Keratinocyte (primary cell): ENCODE measurements around the gene MALRD1. TPM values are rescaled to one million over a fixed set of nuclear protein-coding genes. Genes with fewer than 3 reads are reported as not detected.

Source experiments
- DNase-seq: peaks from one replicate; pipeline ENCODE4 v3.0.0-alpha.2; 2011; ENCODE audit warnings: low read depth, missing footprints, low spot score
- FAIRE-seq: peaks from 2 replicates; lab custom pipeline; 2011; peaks lifted over from hg19 to GRCh38; lab: Jason Lieb, UNC
- H2AFZ ChIP-seq: 2 replicates; pipeline ENCODE4 v1.6.0; 2012; ENCODE audit warnings: low read length, control low read depth, inconsistent platforms; ENCODE audit not compliant: control insufficient read depth
- H3K27ac ChIP-seq: 2 replicates; pipeline ENCODE4 v1.5.1; 2011; ENCODE audit warnings: low read length; ENCODE audit not compliant: control insufficient read depth, insufficient read depth
- H3K27me3 ChIP-seq: 3 replicates; pipeline ENCODE4 v1.6.0; 2011; ENCODE audit warnings: low read length; ENCODE audit not compliant: control insufficient read depth, insufficient read depth; ENCODE audit errors: extremely low read depth
- H3K36me3 ChIP-seq, 2 experiments: 2 replicates in 1 of 2; 3 replicates in 1 of 2; pipeline ENCODE4 v1.5.1; 2011; ENCODE audit warnings: low read length in 2 of 2, mild to moderate bottlenecking in 1 of 2; ENCODE audit not compliant: control insufficient read depth in 2 of 2, insufficient read depth in 2 of 2; ENCODE audit errors: extremely low read depth in 1 of 2
- H3K4me1 ChIP-seq: 3 replicates; pipeline ENCODE4 v1.5.1; 2011; ENCODE audit warnings: low read length; ENCODE audit not compliant: control insufficient read depth, insufficient read depth; ENCODE audit errors: extremely low read depth
- H3K4me2 ChIP-seq: 3 replicates; pipeline ENCODE4 v1.6.0; 2011; ENCODE audit warnings: low read depth, low read length; ENCODE audit not compliant: control insufficient read depth, insufficient read depth; ENCODE audit errors: extremely low read depth
- H3K4me3 ChIP-seq, 3 experiments: fragments of 200-600 bp in 1 of 3; sonication (generic) in 1 of 3; 2 replicates in 2 of 3; 3 replicates in 1 of 3; pipeline ENCODE4 v1.5.1; 2011 to 2016; ENCODE audit warnings: low read length in 3 of 3, mild to moderate bottlenecking in 3 of 3, control low read depth in 2 of 3, inconsistent platforms in 1 of 3, low read depth in 1 of 3, mixed read lengths in 1 of 3, mixed run types in 1 of 3, moderate library complexity in 1 of 3; ENCODE audit not compliant: control insufficient read depth in 2 of 3, insufficient read depth in 2 of 3; ENCODE audit errors: extremely low read depth in 1 of 3
- H3K79me2 ChIP-seq: 2 replicates; pipeline ENCODE4 v1.6.0; 2012; ENCODE audit warnings: low read length; ENCODE audit not compliant: control insufficient read depth, insufficient read depth
- H3K9ac ChIP-seq: 3 replicates; pipeline ENCODE4 v1.6.0; 2011; ENCODE audit warnings: low read length; ENCODE audit not compliant: control insufficient read depth, insufficient read depth; ENCODE audit errors: extremely low read depth
- H3K9me1 ChIP-seq: 3 replicates; pipeline ENCODE4 v1.6.0; 2011; ENCODE audit warnings: low read length; ENCODE audit not compliant: control insufficient read depth, insufficient read depth; ENCODE audit errors: extremely low read depth
- H3K9me3 ChIP-seq: 2 replicates; pipeline ENCODE4 v1.5.1; 2012; ENCODE audit warnings: low read depth, low read length; ENCODE audit not compliant: control insufficient read depth
- H4K20me1 ChIP-seq: 3 replicates; pipeline ENCODE4 v1.6.0; 2011; ENCODE audit warnings: low read length; ENCODE audit not compliant: control insufficient read depth, insufficient read depth; ENCODE audit errors: extremely low read depth
- EZH2 ChIP-seq: IDR thresholded peaks from one replicate; pipeline ENCODE4 v1.6.1; 2012; ENCODE audit warnings: inconsistent platforms, mild to moderate bottlenecking, low read length, moderate library complexity
- dilution Hi-C: fragments of 300-500 bp; cut with MboI; formaldehyde crosslinking; loops from one replicate; pipeline ENCODE4 v1.7.0; 2020; ENCODE audit warnings: low sequenced_read_pairs; ENCODE audit not compliant: extremely low pct_ligation_motif_present
- polyA plus RNA-seq, 5 experiments: library from polyadenylated mRNA; depleted of rRNA in 3 of 5; stranded (reverse) in 3 of 5; stranded (forward) in 1 of 5; unstranded in 1 of 5; fragments of >200 nt; gene quantifications; 1 replicate in 1 of 5; 2 replicates in 3 of 5; 3 replicates in 1 of 5; pipeline versions ENCODE4 v1.2.1 to v1.2.3, GENCODE V29; 2011 to 2012; ENCODE audit warnings: missing spikeins in 2 of 5, low read depth in 1 of 5, low replicate concordance in 1 of 5
- TF ChIP-seq, protein P1 (sequence below), 3 experiments: IDR thresholded peaks in 1 of 3; conservative IDR thresholded peaks in 1 of 3; optimal IDR thresholded peaks in 1 of 3; 2 replicates in 2 of 3; 3 replicates in 1 of 3; pipeline versions ENCODE3 to v1.5.1; 2011; ENCODE audit warnings: low read length in 3 of 3, mild to moderate bottlenecking in 3 of 3, moderate library complexity in 2 of 3, control low read depth in 1 of 3, inconsistent platforms in 1 of 3; ENCODE audit not compliant: insufficient read depth in 2 of 3; ENCODE audit errors: extremely low read depth in 1 of 3

MALRD1 gene
- polyA plus RNA-seq, 1 donor (not counting 4 experiments of a cell fraction or from before 2014, with no cell fraction given), result not detected

DNA sequence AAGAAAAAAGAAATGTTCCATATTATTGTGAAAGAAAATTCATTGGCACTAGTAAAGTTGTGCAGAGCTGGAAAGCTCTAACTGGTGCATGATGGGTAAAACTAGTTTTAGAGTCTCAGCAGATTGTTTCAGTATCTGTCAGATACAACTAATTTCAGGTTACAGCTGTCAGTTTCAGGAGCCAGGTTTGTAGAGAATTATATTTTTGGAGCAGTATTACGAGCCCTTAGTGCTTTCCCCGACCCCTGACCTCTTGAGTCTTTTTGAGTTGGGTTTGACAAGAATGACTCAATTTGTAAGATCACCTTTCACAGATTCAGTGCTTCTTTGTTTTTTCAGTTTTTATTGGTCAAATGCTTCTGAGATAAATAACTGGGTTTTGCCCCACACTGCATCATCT is 401.3 kb downstream of the MALRD1 start:
- Histone ChIP-seq H3K9ac (no peak overlapping the region), H3K4me3 (no peak overlapping the region), H3K9me3 (no peaks in the 10 kb centered on the region), H3K36me3 (no peaks in the 10 kb centered on the region), H3K4me2 (no peak overlapping the region), H3K27ac (no peak overlapping the region), H4K20me1 (no peaks in the 10 kb centered on the region), H3K27me3 (no peaks in the 10 kb centered on the region), H3K4me1 (no peaks in the 10 kb centered on the region), H3K9me1 (no peaks in the 10 kb centered on the region), H3K79me2 (no peaks in the 10 kb centered on the region), H2AFZ (no peak overlapping the region)
- FAIRE-seq (no peak), DNase-seq (no peak)
- TF ChIP-seq, protein P1, sequence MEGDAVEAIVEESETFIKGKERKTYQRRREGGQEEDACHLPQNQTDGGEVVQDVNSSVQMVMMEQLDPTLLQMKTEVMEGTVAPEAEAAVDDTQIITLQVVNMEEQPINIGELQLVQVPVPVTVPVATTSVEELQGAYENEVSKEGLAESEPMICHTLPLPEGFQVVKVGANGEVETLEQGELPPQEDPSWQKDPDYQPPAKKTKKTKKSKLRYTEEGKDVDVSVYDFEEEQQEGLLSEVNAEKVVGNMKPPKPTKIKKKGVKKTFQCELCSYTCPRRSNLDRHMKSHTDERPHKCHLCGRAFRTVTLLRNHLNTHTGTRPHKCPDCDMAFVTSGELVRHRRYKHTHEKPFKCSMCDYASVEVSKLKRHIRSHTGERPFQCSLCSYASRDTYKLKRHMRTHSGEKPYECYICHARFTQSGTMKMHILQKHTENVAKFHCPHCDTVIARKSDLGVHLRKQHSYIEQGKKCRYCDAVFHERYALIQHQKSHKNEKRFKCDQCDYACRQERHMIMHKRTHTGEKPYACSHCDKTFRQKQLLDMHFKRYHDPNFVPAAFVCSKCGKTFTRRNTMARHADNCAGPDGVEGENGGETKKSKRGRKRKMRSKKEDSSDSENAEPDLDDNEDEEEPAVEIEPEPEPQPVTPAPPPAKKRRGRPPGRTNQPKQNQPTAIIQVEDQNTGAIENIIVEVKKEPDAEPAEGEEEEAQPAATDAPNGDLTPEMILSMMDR (optimal IDR thresholded peaks at IDR 0.05 in 1 of 3, IDR thresholded peaks at IDR 0.05 in 1 of 3, conservative IDR thresholded peaks at IDR 0.05 in 1 of 3; ENCODE audit: extremely low read depth in 1 of 3, insufficient read depth in 2 of 3, low read length in 3 of 3), result no peak
- no peak for TF ChIP-seq EZH2
- dilution Hi-C loops, result no loop called here

- TF ChIP-seq, protein P1 (optimal IDR thresholded peaks at IDR 0.05 in 1 of 3, IDR thresholded peaks at IDR 0.05 in 1 of 3, conservative IDR thresholded peaks at IDR 0.05 in 1 of 3; ENCODE audit: extremely low read depth in 1 of 3, insufficient read depth in 2 of 3, low read length in 3 of 3), result no peak
- no peak for TF ChIP-seq EZH2
- Histone ChIP-seq H3K9me1 (no peaks in the 10 kb centered on the region), H3K36me3 (no peaks in the 10 kb centered on the region), H3K27ac (no peak overlapping the region), H3K27me3 (no peaks in the 10 kb centered on the region), H4K20me1 (no peaks in the 10 kb centered on the region), H3K4me2 (no peak overlapping the region), H3K4me3 (no peak overlapping the region), H2AFZ (no peak overlapping the region), H3K9ac (no peak overlapping the region), H3K9me3 (no peaks in the 10 kb centered on the region), H3K79me2 (no peaks in the 10 kb centered on the region), H3K4me1 (no peaks in the 10 kb centered on the region)
- dilution Hi-C loops, result no loop called here
- DNase-seq (no peak), FAIRE-seq (no peak)
Observed at GRCh38 chr10:19451356-19451755, 402.8 kb downstream of the MALRD1 start.
